Measurements from ENCODE around the gene WASF3.
"Not testable (repeated sequence)": the region's sequence is repeated elsewhere in the genome, so short reads cannot be mapped to it uniquely, and the experiment has no call there.

Gene WASF3

GRCh38 chr13:26719356-26719945, 162.0 kb downstream of the WASF3 start:
- no peak for DNase-seq

- no peak for DNase-seq
These were observed 164.0 kb downstream of the WASF3 start for GRCh38 chr13:26721251-26722121.

GRCh38 chr13:26722321-26722720, 164.8 kb downstream of the WASF3 start:
- DNase-seq: no peak

- DNase-seq: not testable (repeated sequence)
These were observed 166.1 kb downstream of the WASF3 start for GRCh38 chr13:26723620-26724019.

GRCh38 chr13:26726684-26727083, 169.2 kb downstream of the WASF3 start:
- no peak for DNase-seq

GRCh38 chr13:26727122-26727521, 169.6 kb downstream of the WASF3 start:
- no peak for DNase-seq

GRCh38 chr13:26727633-26728032, 170.2 kb downstream of the WASF3 start:
- DNase-seq: no peak

- DNase-seq: no peak
These were observed 178.2 kb downstream of the WASF3 start for GRCh38 chr13:26735677-26736076.
